Left cardiac atrium (tissue), 4 donors: Measurements from ENCODE around the gene SLC7A14. TPM values are rescaled to one million over a fixed set of nuclear protein-coding genes. Genes with fewer than 3 reads are reported as not detected.
A peak's percentile ranks its signal among the peaks of the same experiment; 100 is the strongest.

Experiments
- ATAC-seq, 2 donors: fragments of 200-7000 bp; cut with Tn5 transposase; one replicate each; pipeline ENCODE4 v1.9.1; 2020; ENCODE audit warnings: mild to moderate bottlenecking in 2 of 2, moderate library complexity in 2 of 2
- DNase-seq: peaks from one replicate; pipeline ENCODE4 v3.0.0-alpha.2; 2020
- intact Hi-C, 2 donors: fragments of 100-400 bp; cut with DNase I; formaldehyde crosslinking; loops; one replicate each; pipeline versions ENCODE4 v1.14.1 to v1.15.1; 2022 to 2023
- total RNA-seq, 2 donors: library from RNA; stranded (reverse); fragmentation: NEBNext Ultra II Directional; extraction: Animal tissue kit (Norgen Biotek cat#: 25700); gene quantifications; one replicate each; pipeline ENCODE4 v1.2.1, GENCODE V29; 2021
- donor health status: DM: no; HTN: yes; CAD: no.
- donor health status: DM: no; HTN: yes; CAD: no; lungs with severe emphysema.
- donor health status: DM: yes; HTN: yes; CAD: no.
- donor health status: Dilated cardiomyopathy.

SLC7A14 gene
- total RNA-seq, 2 donors from 2014 or later: 0.03 TPM; not detected in 1

DNA sequence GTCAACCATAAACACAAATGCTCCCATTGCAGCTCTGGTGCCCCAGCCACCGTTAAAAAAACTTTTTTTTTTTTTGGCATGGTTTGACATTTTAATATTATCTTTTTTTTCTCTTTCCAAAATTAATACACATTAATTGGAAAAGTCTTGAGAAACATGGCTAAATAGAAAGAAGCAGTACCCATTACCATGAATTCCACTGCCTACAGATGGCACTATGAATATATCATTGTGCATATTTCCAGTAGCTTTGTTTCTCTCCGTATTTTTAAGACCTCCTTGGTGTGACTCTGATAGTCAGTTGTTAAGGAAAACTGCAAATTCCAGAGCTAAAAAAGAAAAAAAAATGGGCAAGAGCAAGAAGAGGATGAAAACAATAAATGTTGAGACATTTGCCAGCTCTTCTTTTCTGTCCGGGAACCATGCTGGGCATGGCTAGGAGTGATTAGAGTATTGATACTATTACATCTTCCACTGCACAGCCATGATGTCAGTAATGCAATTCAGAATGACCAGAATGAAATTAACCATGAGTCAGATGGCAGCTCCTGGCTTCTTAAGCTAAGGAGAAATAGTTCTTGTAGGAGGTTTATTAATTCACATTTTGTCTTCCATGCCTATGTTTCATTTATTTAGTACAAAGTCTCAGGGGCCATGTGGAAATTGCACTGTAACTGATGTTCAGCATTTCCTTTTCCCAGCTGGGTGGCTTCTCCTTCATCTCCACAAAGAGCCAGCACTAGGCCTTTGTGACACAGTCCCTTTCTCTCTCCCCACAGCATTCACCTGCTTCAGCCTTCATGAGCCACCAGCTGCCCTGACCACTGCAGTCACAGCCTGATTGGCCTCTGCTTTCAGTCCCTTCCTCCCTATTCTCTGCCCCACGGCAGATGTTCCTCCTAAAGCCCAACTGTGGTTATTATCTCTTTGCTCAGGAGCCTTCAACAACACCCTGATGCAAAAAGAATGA, 31.8 kb downstream of the SLC7A14 start:
- intact Hi-C loops: loop anchor here (5.0 to 10.0 kb wide), 2 partner anchors 138 to 141 kb away; no protein-coding TSS in a partner anchor
- DNase-seq (no peak), ATAC-seq (no peak)

DNA sequence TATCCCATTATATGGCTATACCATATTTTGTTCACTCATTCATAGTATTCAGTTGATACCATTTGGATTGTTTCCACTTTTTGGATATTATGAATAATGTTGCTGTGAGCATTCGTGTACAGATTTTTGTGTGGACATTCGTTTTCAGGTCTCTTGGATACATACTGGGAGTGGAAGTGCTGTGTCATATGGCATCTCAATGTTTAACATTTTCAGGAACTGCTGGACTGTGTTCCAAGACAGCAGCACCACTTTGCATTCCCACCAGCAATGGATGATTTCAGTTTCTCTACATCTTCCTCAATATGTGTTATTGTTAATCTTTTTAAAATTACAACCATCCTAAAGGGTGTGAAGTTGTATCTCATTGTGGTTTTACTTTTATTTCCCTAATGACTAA, 34.6 kb downstream of the SLC7A14 start:
- ATAC-seq: no peak
- intact Hi-C loops: loop anchor here (5.0 to 10.0 kb wide), 2 partner anchors 141 to 144 kb away; no protein-coding TSS in a partner anchor

DNA sequence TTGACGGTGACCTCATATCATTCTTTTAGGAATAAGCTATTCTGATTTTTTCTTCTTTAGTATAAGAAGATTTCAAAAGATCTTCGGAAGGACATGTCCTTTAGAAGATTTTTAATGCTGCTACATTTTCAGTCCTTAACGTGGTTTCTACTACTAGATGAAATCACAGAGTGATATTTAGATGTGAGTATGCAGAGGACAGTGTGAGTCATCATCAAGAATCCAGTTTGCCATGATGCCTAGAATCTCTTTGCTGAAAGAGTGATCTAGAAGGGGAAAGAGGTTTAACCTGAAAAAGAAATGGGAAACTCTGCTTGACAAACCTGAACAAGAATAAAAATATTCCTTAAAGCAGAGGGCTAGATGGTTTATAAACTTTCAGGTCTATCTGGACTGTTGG, 43.2 kb downstream of the SLC7A14 start:
- no peak for ATAC-seq
- intact Hi-C loops: no loop called here
- DNase-seq: no peak

More for the DNA sequence above, 34.6 kb downstream of the SLC7A14 start:
- no peak for DNase-seq

DNA sequence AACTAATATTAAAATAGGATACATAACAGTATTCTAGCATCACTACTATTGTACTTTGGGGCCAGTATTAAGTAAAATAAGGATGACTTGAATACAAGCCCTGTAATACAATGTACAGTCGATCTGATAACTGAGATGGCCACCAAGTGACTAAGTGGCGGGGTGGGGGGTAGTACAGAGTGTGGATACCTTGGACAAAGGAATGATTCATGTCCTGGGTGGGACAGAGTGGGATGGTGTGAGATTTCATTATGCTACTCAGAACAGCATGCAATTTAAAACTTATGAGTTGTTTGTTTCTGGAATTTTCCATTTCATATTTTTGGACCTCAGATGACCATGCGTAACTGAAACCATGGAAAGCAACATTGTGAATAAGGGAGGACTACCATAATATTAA, 46.0 kb downstream of the SLC7A14 start:
- ATAC-seq: no peak
- intact Hi-C loops: no loop called here
- DNase-seq: no peak

DNA sequence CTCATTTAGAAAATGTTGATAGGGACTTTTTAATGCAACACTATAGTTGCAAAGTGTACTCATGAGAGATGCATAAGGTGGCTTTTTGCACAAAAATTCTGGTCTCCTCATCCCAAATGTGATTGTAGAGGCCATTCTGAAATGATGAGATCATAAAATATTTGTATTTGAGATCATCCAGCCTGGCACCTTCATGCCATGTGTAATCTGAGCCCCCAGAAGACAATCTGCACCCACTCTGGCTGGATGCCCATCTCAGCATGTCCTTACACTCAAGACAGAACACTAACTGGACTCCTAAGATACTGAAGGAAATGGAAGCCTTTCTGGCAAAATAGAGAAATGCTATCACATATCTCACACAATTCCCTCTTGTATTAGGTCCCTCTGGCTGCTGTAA, 49.2 kb downstream of the SLC7A14 start:
- intact Hi-C loops: no loop called here
- ATAC-seq (no peak), DNase-seq (no peak)

DNA sequence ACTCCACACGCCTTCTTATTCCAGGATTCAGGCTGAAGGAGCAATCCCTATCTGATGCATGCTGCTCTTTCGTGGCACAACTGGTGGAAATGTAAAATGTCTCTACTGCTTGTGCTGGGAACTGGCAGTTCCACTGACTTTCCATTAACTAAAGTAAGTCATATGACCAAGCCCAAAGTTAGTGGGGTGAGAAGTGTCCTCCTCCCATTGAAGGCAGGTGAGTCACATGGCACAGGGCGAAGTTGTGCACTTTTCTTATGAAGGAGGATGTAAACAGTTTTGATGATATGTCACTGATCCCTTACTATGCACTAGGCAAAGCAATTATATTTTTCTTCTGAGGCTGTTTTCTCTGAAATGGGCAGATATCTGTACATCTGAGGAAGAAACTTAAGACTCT, 51.6 kb downstream of the SLC7A14 start:
- ATAC-seq: no peak
- intact Hi-C loops: no loop called here
- DNase-seq: no peak

DNA sequence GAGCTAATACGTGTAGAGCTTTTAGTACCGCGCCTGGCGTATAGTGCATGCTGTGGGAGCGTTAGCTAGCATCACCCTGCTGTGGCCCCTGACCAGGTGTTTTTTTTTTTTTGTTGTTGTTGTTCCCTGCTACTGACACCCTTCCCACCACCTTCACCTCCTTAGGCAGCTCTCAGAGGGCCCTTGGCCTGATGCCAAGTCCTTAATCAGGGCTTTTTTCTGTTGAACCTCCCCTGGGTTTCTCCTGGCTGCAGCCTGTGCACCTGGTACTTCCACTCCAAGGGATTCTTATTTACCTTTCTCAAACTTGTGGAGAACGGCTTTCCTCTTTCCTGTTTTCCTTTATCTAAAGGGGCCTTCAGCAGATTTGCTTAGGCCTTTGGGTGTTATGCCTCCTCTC, 53.3 kb downstream of the SLC7A14 start:
- DNase-seq (no peak), ATAC-seq (no peak)
- intact Hi-C loops: no loop called here

DNA sequence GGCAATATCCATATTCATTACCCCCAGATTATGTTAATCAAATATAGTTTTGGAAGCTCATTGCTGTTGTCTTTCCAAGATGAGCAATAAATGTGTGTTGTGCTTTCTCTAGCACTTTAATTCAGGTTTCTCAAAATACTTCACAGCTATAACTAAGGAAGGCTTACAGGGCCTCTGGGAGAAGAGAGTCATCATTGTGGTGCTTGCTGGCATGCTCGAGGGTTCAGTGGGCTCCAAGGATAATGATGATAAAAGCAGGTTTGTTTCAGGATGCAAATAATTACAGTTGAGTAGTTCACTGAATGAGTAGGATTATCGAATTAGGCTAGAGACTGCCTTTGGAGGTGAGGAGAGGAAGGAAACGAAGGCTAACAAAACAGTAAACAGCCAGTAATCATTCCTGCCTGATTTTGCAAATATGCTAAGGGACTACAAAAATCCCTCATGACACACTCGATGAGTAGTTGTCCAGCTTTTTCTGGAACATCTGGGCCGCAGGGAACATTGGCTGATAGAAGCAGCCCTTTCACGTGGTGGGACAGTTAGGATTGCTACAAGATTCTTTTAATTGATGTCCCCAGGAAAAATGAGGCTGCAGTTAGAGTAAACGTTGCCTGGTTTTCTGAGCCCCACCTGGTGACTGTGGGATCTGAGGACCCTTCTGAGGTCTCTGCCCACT, 54.1 kb downstream of the SLC7A14 start:
- intact Hi-C loops: no loop called here
- no peak for DNase-seq
- ATAC-seq: peak in 1 of 2 donors; percentile 34

DNA sequence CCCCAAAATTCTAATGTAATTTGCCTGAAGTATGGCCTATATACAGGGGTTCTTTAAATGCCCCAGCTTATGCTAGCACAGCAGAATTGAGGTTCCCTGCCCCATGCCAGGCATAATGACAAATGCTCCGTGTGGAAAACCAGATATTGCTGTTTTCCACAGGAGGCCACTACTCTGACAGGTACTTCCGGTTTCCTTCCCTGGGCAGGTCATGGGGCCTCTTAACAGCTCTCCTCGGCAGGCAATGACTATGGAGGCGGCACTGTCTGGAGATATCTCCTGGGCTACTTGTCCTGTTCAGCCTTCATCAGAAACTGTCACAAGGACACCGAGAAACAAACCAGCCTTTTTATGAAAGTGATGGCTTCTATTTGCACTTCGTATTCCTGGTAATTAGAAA, 54.8 kb downstream of the SLC7A14 start:
- ATAC-seq (no peak), DNase-seq (no peak)
- intact Hi-C loops: no loop called here

DNA sequence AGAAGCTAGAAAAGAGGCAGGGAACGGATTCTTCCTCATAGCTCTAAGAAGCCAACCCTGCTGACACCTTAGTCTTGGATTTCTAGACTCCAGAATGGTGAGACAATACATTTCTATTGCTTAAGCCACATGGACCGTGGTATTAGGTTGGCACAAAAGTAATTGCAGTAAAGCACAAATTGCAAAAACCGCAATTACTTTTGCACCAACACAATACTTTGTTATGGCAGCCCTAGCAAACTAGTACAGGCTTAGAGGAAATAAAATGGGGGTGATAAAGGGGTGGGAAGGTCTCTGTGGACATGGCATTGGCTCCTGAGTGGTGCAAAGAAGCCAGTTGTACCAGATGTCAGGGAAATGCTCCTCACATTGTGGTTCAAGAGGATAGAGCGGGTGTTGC, 56.0 kb downstream of the SLC7A14 start:
- intact Hi-C loops: no loop called here
- DNase-seq (no peak), ATAC-seq (no peak)

DNA sequence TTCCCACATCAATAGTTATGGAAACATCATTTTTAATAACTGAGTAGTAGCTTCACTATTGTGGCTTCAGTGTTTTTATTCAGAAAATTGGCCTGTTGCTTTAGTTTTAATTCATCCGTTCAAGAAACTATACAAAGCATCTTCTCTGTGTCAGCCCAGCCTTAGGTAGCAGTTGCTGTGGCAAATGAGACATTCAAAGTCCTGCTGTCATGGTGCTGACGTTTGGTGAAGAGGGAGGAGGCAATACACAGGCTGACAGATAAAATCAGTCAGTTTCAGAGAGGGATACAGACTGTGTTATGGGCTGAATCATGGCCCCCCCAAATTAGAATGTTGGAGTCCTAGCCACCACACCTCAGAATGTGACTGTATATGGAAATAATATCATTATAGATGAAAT, 56.5 kb downstream of the SLC7A14 start:
- intact Hi-C loops: no loop called here
- ATAC-seq (no peak), DNase-seq (no peak)

DNA sequence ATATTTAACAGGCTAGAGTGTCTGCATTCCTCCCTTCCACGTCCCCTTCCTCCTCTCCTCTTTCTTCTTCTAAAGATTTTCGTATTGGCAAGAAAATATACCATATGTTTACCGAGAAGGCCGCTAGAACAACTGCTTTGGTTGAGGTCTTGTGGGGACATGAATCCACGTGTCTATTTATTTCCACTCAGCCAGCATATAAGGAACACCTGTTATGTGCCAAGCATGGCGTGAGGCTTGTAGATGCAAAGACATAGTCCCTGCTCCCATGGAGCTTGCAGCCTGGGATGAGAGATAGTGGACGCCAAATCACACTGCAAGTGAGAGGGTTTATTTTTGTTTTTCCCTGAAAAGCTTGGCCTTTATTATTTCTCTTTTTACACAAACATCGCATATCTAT, 57.1 kb downstream of the SLC7A14 start:
- intact Hi-C loops: no loop called here
- DNase-seq (no peak), ATAC-seq (no peak)

DNA sequence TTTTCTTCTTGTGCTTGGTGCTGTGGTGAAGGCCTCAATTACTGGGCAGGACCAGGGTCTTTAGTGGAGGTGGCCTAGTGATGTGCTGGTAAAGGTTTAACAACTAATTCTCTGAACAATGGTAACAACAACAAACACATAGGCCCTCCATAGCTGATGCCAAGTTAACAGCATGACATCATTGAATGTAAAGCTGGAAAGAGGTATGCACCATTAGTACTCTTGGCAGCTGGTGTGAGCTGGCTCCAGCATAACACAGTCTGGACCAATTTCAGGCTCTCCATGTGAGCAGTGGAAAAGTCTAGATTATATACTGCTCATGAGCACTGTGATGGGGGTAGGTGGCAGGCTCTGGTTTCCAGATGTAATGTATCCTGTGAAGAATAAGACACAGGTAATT, 61.8 kb downstream of the SLC7A14 start:
- intact Hi-C loops: no loop called here
- ATAC-seq (no peak), DNase-seq (no peak)

DNA sequence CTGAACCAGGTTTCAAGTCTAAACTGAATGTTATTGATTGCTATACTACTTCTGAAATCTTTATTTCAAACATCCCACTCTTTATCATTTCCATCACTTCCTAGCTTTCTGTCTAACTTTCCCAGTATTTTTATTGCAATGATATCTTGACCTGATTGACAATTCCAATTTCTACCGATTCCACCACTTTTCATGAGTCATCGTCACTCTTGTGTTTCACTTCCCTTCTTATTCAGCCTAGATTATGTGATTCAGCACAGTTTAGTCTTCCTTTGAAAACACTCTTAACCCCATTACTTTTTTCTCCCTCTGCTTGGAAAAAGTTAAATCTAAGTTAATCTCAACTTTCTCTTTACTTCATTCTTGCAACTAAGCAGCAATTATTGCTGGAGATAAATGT, 62.6 kb downstream of the SLC7A14 start:
- DNase-seq (no peak), ATAC-seq (no peak)
- intact Hi-C loops: no loop called here

DNA sequence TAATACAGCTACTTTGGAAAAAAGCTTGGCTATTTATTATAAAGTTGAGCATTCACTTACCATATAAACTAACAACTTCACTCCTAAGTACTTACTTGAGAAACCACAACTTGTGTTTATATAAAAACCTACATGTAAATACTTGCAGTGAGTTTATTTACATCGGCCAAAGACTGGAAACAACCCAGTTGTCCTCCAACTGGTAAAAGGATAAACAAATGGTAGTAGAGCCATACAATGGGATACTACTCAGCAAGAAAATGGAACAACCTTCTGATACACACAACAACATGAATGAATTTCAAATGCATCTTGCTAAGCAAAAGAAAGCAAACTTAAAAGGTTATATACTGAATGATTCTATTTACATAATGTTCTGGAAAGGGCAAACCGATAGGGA, 63.7 kb downstream of the SLC7A14 start:
- ATAC-seq: no peak
- intact Hi-C loops: no loop called here
- no peak for DNase-seq

DNA sequence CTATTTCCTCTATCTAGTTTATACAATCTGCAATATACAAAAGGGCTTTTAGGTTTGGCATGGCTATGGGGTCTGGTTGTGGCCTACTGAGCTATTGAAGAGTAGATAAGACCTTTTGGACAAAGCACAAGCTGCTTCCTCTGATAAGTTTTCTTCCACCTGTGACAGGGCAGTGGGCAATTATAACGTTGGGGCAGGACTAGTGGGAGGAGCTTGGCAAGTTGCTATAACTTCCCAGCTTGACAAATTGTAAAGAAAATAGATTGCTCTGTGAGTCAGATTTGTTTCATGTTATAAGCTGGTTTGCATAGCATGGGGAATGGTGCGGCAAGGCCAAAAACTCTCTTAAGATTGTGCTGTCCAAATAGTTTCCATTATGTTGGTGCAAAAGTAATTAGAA, 64.9 kb downstream of the SLC7A14 start:
- intact Hi-C loops: no loop called here
- no peak for ATAC-seq
- DNase-seq: no peak

DNA sequence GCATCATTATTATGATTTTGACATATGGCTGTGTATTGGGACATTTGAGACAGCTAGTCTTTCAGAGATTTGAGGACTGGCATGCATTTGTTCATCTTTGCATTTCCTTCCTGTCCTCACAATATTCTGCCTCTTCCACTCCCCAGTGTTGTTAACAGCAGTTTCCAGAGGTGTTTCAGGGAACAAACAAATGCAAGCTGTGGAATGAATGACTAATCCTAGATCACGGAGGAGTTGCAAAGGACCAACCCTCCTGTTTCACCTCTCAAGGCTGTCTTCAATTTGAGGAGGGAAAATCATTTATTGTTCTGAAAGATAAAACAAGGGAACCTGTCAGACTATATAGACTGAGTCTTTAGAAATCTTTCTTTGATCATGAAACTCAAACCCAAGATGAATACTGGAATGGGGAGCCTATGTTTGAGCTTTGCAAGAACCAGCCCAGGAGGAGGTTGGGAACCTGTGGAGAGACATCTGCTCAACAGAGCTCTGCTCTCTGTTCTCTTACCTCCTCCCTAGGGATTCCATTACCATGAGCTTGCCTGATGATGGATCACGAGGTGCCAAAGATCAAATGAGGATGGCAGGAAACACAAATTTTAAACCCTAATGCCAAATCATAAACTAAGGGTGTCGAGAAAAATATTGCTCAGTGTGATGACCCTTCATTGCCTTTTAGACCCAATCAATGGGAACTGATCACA, 68.5 kb downstream of the SLC7A14 start:
- ATAC-seq: no peak
- no peak for DNase-seq
- intact Hi-C loops: no loop called here

DNA sequence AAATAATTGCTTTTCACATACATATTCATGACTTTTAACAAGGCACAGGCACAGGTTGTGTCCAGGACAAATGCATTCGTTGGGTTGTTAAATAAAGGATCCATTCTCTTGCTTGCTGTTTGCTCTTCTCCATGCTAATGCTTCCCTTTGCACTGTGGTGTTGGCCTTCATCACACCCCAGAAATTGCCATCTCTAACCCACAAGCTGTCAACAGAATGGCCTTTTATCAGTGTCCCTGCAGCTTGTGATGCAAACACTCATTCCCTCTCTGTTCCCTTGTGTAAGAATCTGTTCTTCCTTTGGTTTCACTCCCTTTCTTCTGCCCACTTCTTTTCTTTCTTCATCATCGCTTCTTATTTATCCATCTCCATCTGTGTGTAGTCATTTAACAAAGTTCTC, 72.2 kb downstream of the SLC7A14 start:
- ATAC-seq: no peak
- intact Hi-C loops: no loop called here
- no peak for DNase-seq

DNA sequence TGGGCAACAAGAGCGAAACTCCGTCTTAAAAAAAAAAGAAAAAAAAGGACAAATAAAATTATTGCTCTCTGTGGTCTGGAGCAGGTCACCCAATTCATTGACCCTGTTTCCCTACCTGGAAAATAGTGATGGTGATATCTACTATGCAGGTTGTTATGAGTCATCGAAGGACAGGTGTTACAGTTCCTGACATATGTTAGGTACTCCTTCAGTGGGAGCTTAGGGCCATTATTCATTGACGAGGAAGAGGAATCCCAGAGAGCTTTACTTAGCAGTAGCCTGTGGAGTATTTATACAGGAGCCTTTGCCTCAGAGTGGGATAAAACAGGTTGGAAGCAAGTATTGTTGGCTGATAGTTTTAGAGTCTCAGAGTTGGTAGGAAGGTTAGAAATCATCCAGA, 74.5 kb downstream of the SLC7A14 start:
- intact Hi-C loops: no loop called here
- no peak for ATAC-seq
- DNase-seq: no peak

DNA sequence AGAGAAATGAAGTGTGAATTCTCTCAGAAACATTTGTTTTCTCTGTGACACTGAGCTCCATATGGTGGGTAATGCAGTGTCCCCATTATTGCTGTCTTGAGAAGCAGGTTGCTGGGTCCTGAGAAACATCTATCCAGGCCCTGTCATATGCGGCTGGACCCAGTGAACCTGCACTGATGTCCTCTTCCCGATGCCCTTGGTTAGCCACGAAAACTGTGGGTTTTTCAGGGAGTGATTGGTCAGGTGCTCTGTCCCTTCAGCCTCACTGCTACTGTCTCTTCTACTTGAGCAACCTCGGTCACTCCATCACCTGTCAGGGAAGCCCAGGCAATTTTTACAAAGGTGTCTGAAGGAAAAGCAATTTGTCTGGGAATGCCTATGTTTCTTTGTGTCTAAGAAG, 77.0 kb downstream of the SLC7A14 start:
- intact Hi-C loops: no loop called here
- ATAC-seq: no peak
- no peak for DNase-seq
